OCI-LY7 (cell line): ENCODE measurements around the gene TRIM28. TPM values are rescaled to one million over a fixed set of nuclear protein-coding genes. Genes with fewer than 3 reads are reported as not detected.
A peak's percentile ranks its signal among the peaks of the same experiment; 100 is the strongest.

Source experiments
- BruUV-seq: library from RNA; stranded (reverse); fragments of 400-500 nt; replicated peaks from 2 replicates; lab custom pipeline; 2021; lab: Mats Ljungman, UMichigan
- CTCF ChIA-PET: fragments of 300-600 bp; sonication (Branson Sonifier 250); formaldehyde crosslinking; loops from one replicate; lab custom pipeline; 2022; ENCODE audit warnings: antibody characterized with exemption; ENCODE audit not compliant: unreplicated experiment; lab: Charles Lee
- POLR2A ChIA-PET: fragments of 300-600 bp; sonication (Branson Sonifier 250); formaldehyde crosslinking; loops from one replicate; lab custom pipeline; 2022; ENCODE audit warnings: antibody characterized with exemption; lab: Charles Lee
- DNase-seq: peaks from one replicate; pipeline ENCODE4 v3.0.0-alpha.2; 2015; ENCODE audit warnings: low spot score
- H2AFZ ChIP-seq: fragments of 200-600 bp; sonication (generic), shearing (Covaris generic); 2 replicates; pipeline ENCODE4 v1.6.1; 2014; ENCODE audit warnings: mild to moderate bottlenecking, antibody characterized with exemption, low read length, moderate library complexity
- H3K27ac ChIP-seq: fragments of 200-600 bp; sonication (generic); 2 replicates; pipeline ENCODE4 v1.5.1; 2014; ENCODE audit warnings: mixed run types, low read depth, mild to moderate bottlenecking, moderate library complexity, low read length, inconsistent platforms; ENCODE audit not compliant: poor library complexity, severe bottlenecking
- H3K36me3 ChIP-seq: fragments of 200-600 bp; sonication (generic); 2 replicates; pipeline ENCODE4 v1.6.1; 2014; ENCODE audit warnings: mild to moderate bottlenecking, antibody characterized with exemption, low read length, moderate library complexity, mixed read lengths; ENCODE audit not compliant: insufficient read depth
- H3K4me1 ChIP-seq: fragments of 200-600 bp; sonication (generic); 2 replicates; pipeline ENCODE4 v1.5.1; 2014; ENCODE audit warnings: mild to moderate bottlenecking, low read length; ENCODE audit not compliant: insufficient read depth, poor library complexity, severe bottlenecking
- H3K4me2 ChIP-seq: fragments of 200-600 bp; sonication (generic); 2 replicates; pipeline ENCODE4 v1.6.1; 2014; ENCODE audit warnings: mild to moderate bottlenecking, low read length
- H3K4me3 ChIP-seq: fragments of 200-600 bp; sonication (generic); 2 replicates; pipeline ENCODE4 v1.5.1; 2014; ENCODE audit warnings: mild to moderate bottlenecking, low read depth, low read length; ENCODE audit not compliant: poor library complexity, severe bottlenecking
- H3K79me2 ChIP-seq: fragments of 200-600 bp; sonication (generic); 2 replicates; pipeline ENCODE4 v1.6.1; 2016; ENCODE audit warnings: low read depth, mild to moderate bottlenecking, low read length, moderate library complexity, mixed read lengths; ENCODE audit not compliant: insufficient read depth
- H3K9me2 ChIP-seq: fragments of 200-600 bp; sonication (generic); 2 replicates; pipeline ENCODE4 v1.6.1; 2016; ENCODE audit warnings: mild to moderate bottlenecking, low read length, mixed read lengths; ENCODE audit not compliant: insufficient read depth
- H3K9me3 ChIP-seq: fragments of 200-600 bp; sonication (generic); 2 replicates; pipeline ENCODE4 v1.6.1; 2014; ENCODE audit warnings: mild to moderate bottlenecking, mixed run types, low read length, mixed read lengths
- H4K20me1 ChIP-seq: fragments of 200-600 bp; sonication (generic); 2 replicates; pipeline ENCODE4 v1.6.1; 2014; ENCODE audit warnings: mild to moderate bottlenecking, antibody characterized with exemption, low read length, moderate library complexity, mixed read lengths; ENCODE audit not compliant: insufficient read depth
- EZH2phosphoT487 ChIP-seq: fragments of 200-600 bp; sonication (generic); IDR thresholded peaks from 2 replicates; pipeline ENCODE4 v1.6.1; 2018; ENCODE audit warnings: low read depth, borderline replicate concordance, mild to moderate bottlenecking, mixed run types, antibody characterized with exemption, low read length, moderate library complexity, mixed read lengths
- intact Hi-C: fragments of 100-400 bp; cut with micrococcal nuclease; formaldehyde crosslinking; loops from one replicate; pipeline ENCODE4 v1.10.0; 2022; ENCODE audit not compliant: unreplicated experiment
- total RNA-seq, 2 experiments: library from RNA; depleted of rRNA in 1 of 2; stranded (reverse); fragments of >200 nt in 1 of 2; shearing (Covaris generic) in 1 of 2; gene quantifications; 2 replicates each; pipeline ENCODE4 v1.2.3, GENCODE V29; 2014 to 2022
- TF ChIP-seq, protein P1 (sequence below): fragments of 200-600 bp; sonication (generic); conservative IDR thresholded peaks from 2 replicates; pipeline ENCODE4 v1.5.1; 2014; ENCODE audit warnings: mild to moderate bottlenecking, antibody characterized with exemption, low read length, moderate library complexity, mixed read lengths

The TRIM28 gene
- total RNA-seq, 2 experiments from 2014 or later: 601 to 729 TPM

DNA sequence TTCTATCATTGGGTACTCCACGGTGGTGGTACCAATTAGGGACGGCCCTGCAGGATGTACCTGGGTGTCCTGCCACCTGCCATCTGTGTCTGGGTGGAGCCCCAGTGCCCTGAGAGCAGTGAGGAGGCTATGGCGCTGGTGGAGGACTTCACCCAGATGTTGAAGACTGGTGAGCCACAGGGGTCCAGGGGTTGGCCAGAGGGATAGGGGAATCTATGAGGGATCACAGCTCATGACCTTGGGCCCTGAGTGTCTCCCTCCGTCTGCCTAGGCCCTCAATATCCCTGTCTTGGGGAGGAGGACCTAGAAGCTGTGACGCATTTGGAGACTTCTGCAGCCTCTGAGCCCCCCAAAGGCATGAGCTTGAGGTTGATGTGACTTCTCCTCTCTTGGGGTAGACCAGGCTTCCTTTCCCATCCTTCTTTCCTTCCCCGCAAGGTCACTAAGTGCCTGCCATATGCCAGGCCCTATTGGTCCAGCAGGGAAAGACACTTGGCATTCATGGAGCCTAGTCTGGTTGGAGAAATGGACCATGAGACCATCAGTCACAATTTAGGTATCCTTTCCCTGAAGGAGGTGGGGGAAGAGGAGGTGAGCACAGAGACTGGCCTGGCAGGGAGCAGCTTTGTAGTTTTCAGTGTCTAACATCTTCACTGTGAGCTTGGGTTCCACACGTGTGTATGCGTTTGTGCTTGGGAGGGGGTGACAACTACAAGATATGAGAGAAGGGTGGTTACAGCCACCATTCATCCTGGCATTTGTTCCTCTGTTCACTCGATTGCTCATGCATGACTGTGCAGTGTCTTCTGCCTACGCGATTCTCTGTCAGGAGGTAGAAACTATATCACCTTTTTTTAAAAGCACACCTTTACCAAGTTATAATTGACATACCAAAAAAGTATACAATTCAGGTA is 34.4 kb downstream of the TRIM28 start:
- peaks cover 17% of the 10 kb centered on the region for H3K36me3 ChIP-seq
- ChIA-PET CTCF (no interaction called here), POLR2A (interaction anchor here (0.5 to 2.3 kb wide), 3 partner anchors 13 to 58 kb away, joined by 3 to 11 read pairs (median 6); partner anchors contain the start of gene ZBTB45)
- peak overlapping the region; percentile 24; the same call in 1 of the 2 replicates for H2AFZ ChIP-seq
- H3K79me2 ChIP-seq: no peaks in the 10 kb centered on the region
- peak overlapping the region; percentile 39 for H3K4me3 ChIP-seq
- no peaks in the 10 kb centered on the region for H3K9me3 ChIP-seq
- peak overlapping the region; percentile 32 for H3K27ac ChIP-seq
- H3K4me2 ChIP-seq: peak overlapping the region; percentile 72
- no peak for TF ChIP-seq EZH2phosphoT487
- TF ChIP-seq, protein P1, sequence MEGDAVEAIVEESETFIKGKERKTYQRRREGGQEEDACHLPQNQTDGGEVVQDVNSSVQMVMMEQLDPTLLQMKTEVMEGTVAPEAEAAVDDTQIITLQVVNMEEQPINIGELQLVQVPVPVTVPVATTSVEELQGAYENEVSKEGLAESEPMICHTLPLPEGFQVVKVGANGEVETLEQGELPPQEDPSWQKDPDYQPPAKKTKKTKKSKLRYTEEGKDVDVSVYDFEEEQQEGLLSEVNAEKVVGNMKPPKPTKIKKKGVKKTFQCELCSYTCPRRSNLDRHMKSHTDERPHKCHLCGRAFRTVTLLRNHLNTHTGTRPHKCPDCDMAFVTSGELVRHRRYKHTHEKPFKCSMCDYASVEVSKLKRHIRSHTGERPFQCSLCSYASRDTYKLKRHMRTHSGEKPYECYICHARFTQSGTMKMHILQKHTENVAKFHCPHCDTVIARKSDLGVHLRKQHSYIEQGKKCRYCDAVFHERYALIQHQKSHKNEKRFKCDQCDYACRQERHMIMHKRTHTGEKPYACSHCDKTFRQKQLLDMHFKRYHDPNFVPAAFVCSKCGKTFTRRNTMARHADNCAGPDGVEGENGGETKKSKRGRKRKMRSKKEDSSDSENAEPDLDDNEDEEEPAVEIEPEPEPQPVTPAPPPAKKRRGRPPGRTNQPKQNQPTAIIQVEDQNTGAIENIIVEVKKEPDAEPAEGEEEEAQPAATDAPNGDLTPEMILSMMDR: no peak
- DNase-seq: no peak
- no TSS peak for BruUV-seq
- no peaks in the 10 kb centered on the region for H4K20me1 ChIP-seq
- H3K9me2 ChIP-seq: no peaks in the 10 kb centered on the region
- intact Hi-C loops: no loop called here
- peaks cover 35% of the 10 kb centered on the region for H3K4me1 ChIP-seq

DNA sequence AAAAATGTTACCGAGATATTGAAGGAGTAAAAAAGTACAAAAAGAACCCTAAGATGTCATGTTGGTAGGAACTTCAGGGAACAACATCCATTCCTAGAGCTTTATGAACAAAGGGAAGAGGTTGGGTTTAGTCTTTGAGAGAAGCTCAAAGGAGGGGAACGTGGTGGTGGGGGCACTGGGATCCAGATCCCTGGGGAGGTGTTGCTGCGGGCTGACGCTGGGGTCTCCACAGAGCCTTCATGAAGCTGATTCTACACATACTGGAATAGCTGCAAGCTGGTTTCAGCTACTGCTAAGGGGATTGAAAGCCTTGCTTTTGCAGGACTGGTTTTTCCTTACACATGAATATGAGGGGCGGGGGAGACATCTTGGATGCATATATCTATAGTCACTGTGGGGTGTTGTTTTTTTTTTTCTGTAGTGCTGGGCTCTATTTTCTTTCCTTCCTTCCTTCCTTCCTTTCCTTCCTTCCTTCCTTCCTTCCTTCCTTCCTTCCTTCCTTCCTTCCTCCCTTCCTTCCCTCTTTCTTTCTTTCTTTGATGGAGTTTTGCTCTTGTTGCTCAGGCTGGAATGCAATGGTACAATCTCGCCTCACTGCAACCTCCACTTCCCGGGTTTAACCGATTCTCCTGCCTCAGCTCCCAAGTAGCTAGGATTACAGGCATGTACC is 35.7 kb downstream of the TRIM28 start:
- no peak overlapping the region for H3K27ac ChIP-seq
- H3K9me3 ChIP-seq: no peaks in the 10 kb centered on the region
- no peaks in the 10 kb centered on the region for H3K9me2 ChIP-seq
- BruUV-seq: no TSS peak
- H3K4me1 ChIP-seq: peaks cover 25% of the 10 kb centered on the region
- no peak overlapping the region for H3K4me3 ChIP-seq
- ChIA-PET CTCF (no interaction called here), POLR2A (interaction anchor here (1.3 to 2.3 kb wide), 2 partner anchors 20 to 59 kb away, joined by 3 to 11 read pairs; partner anchors contain the start of gene ZBTB45)
- no peak for TF ChIP-seq EZH2phosphoT487
- TF ChIP-seq, protein P1: no peak
- H3K4me2 ChIP-seq: no peak overlapping the region
- H2AFZ ChIP-seq: no peak overlapping the region
- intact Hi-C loops: no loop called here
- H3K79me2 ChIP-seq: no peaks in the 10 kb centered on the region
- H4K20me1 ChIP-seq: no peaks in the 10 kb centered on the region
- peaks cover 17% of the 10 kb centered on the region for H3K36me3 ChIP-seq
- no peak for DNase-seq
